HepG2 (cell line): Measurements from ENCODE around the gene ABCA2.

Experiments used
- DPF2 ChIP-seq: sonication (generic); formaldehyde crosslinking; IDR thresholded peaks from 2 replicates; pipeline ENCODE4 v1.4.0; 2020; ENCODE audit warnings: mild to moderate bottlenecking, low read depth, missing genetic modification reagents, borderline replicate concordance
- EZH2 ChIP-seq: conservative IDR thresholded peaks from 2 replicates; pipeline ENCODE4 v1.6.1; 2012; ENCODE audit warnings: mild to moderate bottlenecking, low read depth, low read length, moderate library complexity
- GABPA ChIP-seq, 2 experiments: IDR thresholded peaks; 2 replicates each; pipeline ENCODE4 v1.6.1; 2011 to 2016; ENCODE audit warnings: low read depth in 2 of 2, low read length in 1 of 2, missing biosample characterization in 1 of 2, missing genetic modification characterization in 1 of 2
- HDAC2 ChIP-seq: sonication (generic); formaldehyde crosslinking; IDR thresholded peaks from 2 replicates; pipeline ENCODE4 v1.4.0; 2020; ENCODE audit warnings: missing genetic modification reagents
- IRF9 ChIP-seq: sonication (generic); formaldehyde crosslinking; IDR thresholded peaks from 2 replicates; pipeline ENCODE4 v1.8.0; 2022; ENCODE audit warnings: missing genetic modification reagents, mild to moderate bottlenecking, borderline replicate concordance
- NFE2L2 ChIP-seq: fragments of 150-350 bp; IDR thresholded peaks from 2 replicates; pipeline ENCODE4 v1.6.1; 2014; ENCODE audit warnings: low read length
- POLR2AphosphoS5 ChIP-seq: IDR thresholded peaks from 2 replicates; pipeline ENCODE4 v1.6.1; 2012; ENCODE audit warnings: low read depth, low read length
- ZNF260 ChIP-seq: sonication (generic); formaldehyde crosslinking; IDR thresholded peaks from 2 replicates; pipeline ENCODE4 v1.4.0; 2020; ENCODE audit warnings: missing genetic modification reagents, low read depth, mild to moderate bottlenecking, borderline replicate concordance
- ZNF776 ChIP-seq: sonication (generic); formaldehyde crosslinking; IDR thresholded peaks from 2 replicates; pipeline ENCODE4 v1.4.0; 2020; ENCODE audit warnings: mild to moderate bottlenecking, missing genetic modification reagents

DNA sequence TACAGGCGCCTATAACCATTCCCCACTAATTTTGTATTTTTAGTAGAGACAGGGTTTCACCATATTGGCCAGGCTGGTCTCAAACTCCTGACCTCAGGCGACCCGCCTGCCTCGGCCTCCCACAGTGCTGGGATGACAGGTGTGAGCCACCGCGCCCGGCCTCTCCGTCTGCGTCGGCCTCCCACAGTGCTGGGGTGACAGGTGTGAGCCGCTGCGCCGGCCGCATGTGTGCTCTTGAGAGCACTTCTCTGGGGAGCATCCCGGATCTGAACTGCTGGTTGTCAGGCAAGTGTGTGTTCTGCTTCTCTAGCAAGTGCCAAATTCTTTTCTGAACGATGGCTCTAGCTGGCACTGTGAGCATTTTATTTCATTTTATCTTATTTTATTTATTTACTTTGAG lies 29.5 kb upstream of the ABCA2 start:
- no peak for TF ChIP-seq NFE2L2
- no peak for TF ChIP-seq POLR2AphosphoS5
- no peak for TF ChIP-seq ZNF260 (CRISPR knock-in tag)
- TF ChIP-seq GABPA (IDR thresholded peaks at IDR 0.05; ENCODE audit: low read depth, low read length), result no peak
- no peak for TF ChIP-seq GABPA (CRISPR knock-in tag; IDR thresholded peaks at IDR 0.05; ENCODE audit: low read depth)
- no peak for TF ChIP-seq ZNF776 (CRISPR knock-in tag)
- TF ChIP-seq HDAC2 (CRISPR knock-in tag), result no peak
- no peak for TF ChIP-seq EZH2
- TF ChIP-seq DPF2 (CRISPR knock-in tag), result no peak
- no peak for TF ChIP-seq IRF9 (CRISPR knock-in tag)
